Right lobe of liver (tissue), 4 donors: ENCODE results near the gene MZT2B.
"Not testable (repeated sequence)": the region's sequence is repeated elsewhere in the genome, so short reads cannot be mapped to it uniquely, and the experiment has no call there.

Source experiments
- POLR2A ChIP-seq: fragments of 450-650 bp; IDR thresholded peaks from one replicate; pipeline ENCODE4 v1.6.1; 2017; ENCODE audit warnings: antibody characterized with exemption, mild to moderate bottlenecking
- TF ChIP-seq, protein P1 (sequence below), 4 donors: fragments of 200-600 bp in 3 of 4; fragments of 450-650 bp in 1 of 4; IDR thresholded peaks; one replicate each; pipeline versions ENCODE4 v1.5.1 to v1.8.0; 2016 to 2022; ENCODE audit warnings: antibody characterized with exemption in 4 of 4, mild to moderate bottlenecking in 2 of 4
- donor health status: DM: no; HTN: no; CAD: no.
- donor health status: DM: no; HTN: no; CAD: no.
- donor health status: DM: no; HTN: yes; CAD: no.

DNA sequence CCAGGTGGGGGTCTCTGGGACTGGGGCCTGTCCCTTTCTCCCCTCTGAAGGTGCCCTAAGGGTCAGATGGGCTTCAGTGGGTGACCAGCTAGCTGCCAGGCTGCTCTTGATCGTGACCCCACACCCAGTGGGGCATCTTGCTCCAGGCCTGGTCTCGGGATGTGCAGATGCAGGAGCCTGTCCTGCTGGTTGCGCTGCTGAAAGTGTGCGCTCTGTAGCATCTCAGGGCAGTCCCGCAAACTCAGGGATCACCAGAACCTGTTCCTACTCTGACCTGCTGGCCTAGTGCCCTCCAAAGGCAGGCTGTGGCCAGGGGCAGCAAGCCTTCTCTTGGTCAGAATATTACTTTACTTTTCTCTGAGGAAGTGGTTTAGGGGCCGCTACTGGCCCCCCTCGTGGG is 41.5 kb upstream of the MZT2B start:
- TF ChIP-seq, protein P1, sequence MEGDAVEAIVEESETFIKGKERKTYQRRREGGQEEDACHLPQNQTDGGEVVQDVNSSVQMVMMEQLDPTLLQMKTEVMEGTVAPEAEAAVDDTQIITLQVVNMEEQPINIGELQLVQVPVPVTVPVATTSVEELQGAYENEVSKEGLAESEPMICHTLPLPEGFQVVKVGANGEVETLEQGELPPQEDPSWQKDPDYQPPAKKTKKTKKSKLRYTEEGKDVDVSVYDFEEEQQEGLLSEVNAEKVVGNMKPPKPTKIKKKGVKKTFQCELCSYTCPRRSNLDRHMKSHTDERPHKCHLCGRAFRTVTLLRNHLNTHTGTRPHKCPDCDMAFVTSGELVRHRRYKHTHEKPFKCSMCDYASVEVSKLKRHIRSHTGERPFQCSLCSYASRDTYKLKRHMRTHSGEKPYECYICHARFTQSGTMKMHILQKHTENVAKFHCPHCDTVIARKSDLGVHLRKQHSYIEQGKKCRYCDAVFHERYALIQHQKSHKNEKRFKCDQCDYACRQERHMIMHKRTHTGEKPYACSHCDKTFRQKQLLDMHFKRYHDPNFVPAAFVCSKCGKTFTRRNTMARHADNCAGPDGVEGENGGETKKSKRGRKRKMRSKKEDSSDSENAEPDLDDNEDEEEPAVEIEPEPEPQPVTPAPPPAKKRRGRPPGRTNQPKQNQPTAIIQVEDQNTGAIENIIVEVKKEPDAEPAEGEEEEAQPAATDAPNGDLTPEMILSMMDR (IDR thresholded peaks at IDR 0.05), result not testable (repeated sequence)
- TF ChIP-seq POLR2A, result not testable (repeated sequence)
